Astrocyte of the hippocampus (primary cell): Measurements from ENCODE around the gene UAP1.
"Not testable (repeated sequence)": the region's sequence is repeated elsewhere in the genome, so short reads cannot be mapped to it uniquely, and the experiment has no call there.

ENCODE experiments used
- DNase-seq: peaks from one replicate; pipeline ENCODE4 v3.0.0; 2011; ENCODE audit warnings: low read depth, low spot score

UAP1 gene

GRCh38 chr1:162565460-162565859 is 3.9 kb downstream of the UAP1 start:
- no peak for DNase-seq

GRCh38 chr1:162566870-162567269 is 5.3 kb downstream of the UAP1 start:
- DNase-seq: no peak

- DNase-seq: no peak
These were observed 7.3 kb downstream of the UAP1 start for GRCh38 chr1:162568802-162569201.

- DNase-seq: no peak
These were observed 9.2 kb downstream of the UAP1 start for GRCh38 chr1:162570718-162571117.

GRCh38 chr1:162571121-162571520 is 9.6 kb downstream of the UAP1 start:
- not testable (repeated sequence) for DNase-seq

- no peak for DNase-seq
These were observed 10.2 kb downstream of the UAP1 start for GRCh38 chr1:162571696-162572095.

GRCh38 chr1:162573136-162573535 is 11.6 kb downstream of the UAP1 start:
- no peak for DNase-seq

- no peak for DNase-seq
These were observed 16.7 kb downstream of the UAP1 start for GRCh38 chr1:162578071-162578700.

GRCh38 chr1:162578936-162579335 is 17.4 kb downstream of the UAP1 start:
- DNase-seq: no peak

GRCh38 chr1:162580308-162580707 is 18.8 kb downstream of the UAP1 start:
- DNase-seq: no peak

GRCh38 chr1:162582901-162583300 is 21.4 kb downstream of the UAP1 start:
- DNase-seq: not testable (repeated sequence)

GRCh38 chr1:162585101-162585500 is 23.6 kb downstream of the UAP1 start:
- not testable (repeated sequence) for DNase-seq

- no peak for DNase-seq
These were observed 25.8 kb downstream of the UAP1 start for GRCh38 chr1:162587347-162587746.

- DNase-seq: no peak
These were observed 26.3 kb downstream of the UAP1 start for GRCh38 chr1:162587761-162588260.

GRCh38 chr1:162590101-162590500 is 28.6 kb downstream of the UAP1 start:
- DNase-seq: no peak

- no peak for DNase-seq
These were observed 29.2 kb downstream of the UAP1 start for GRCh38 chr1:162590686-162591085.

GRCh38 chr1:162596514-162597170 is 35.1 kb downstream of the UAP1 start:
- DNase-seq: no peak

- DNase-seq: no peak
These were observed 37.9 kb downstream of the UAP1 start for GRCh38 chr1:162599451-162599850.

- not testable (repeated sequence) for DNase-seq
These were observed 41.6 kb downstream of the UAP1 start for GRCh38 chr1:162603117-162603516.

- DNase-seq: peak; percentile 72
These were observed 43.9 kb downstream of the UAP1 start for GRCh38 chr1:162605225-162605927.

- DNase-seq: no peak
These were observed 47.8 kb downstream of the UAP1 start for GRCh38 chr1:162609306-162609705.

GRCh38 chr1:162612606-162613400 is 51.3 kb downstream of the UAP1 start:
- peak; percentile 15 for DNase-seq
